AG09309 (cell line): ENCODE results near the gene WBP2NL.
"Not testable (repeated sequence)": the region's sequence is repeated elsewhere in the genome, so short reads cannot be mapped to it uniquely, and the experiment has no call there.

ENCODE experiments used
- DNase-seq: peaks from one replicate; pipeline ENCODE4 v3.0.0-alpha.2; 2010; ENCODE audit warnings: low read depth
- H3K4me3 ChIP-seq: 2 replicates; pipeline ENCODE4 v1.5.1; 2011; ENCODE audit warnings: mild to moderate bottlenecking, low read depth, low read length, moderate library complexity; ENCODE audit not compliant: control insufficient read depth
- TF ChIP-seq, protein P1 (sequence below): IDR thresholded peaks from 2 replicates; pipeline ENCODE4 v1.5.1; 2011; ENCODE audit warnings: mild to moderate bottlenecking, low read depth, low read length, inconsistent platforms; ENCODE audit not compliant: insufficient read depth, control insufficient read depth; ENCODE audit errors: missing control alignments

The WBP2NL gene

GRCh38 chr22:42069801-42070516, 71.4 kb downstream of the WBP2NL start:
- peak overlapping the region; percentile 77 for H3K4me3 ChIP-seq
- TF ChIP-seq, protein P1, sequence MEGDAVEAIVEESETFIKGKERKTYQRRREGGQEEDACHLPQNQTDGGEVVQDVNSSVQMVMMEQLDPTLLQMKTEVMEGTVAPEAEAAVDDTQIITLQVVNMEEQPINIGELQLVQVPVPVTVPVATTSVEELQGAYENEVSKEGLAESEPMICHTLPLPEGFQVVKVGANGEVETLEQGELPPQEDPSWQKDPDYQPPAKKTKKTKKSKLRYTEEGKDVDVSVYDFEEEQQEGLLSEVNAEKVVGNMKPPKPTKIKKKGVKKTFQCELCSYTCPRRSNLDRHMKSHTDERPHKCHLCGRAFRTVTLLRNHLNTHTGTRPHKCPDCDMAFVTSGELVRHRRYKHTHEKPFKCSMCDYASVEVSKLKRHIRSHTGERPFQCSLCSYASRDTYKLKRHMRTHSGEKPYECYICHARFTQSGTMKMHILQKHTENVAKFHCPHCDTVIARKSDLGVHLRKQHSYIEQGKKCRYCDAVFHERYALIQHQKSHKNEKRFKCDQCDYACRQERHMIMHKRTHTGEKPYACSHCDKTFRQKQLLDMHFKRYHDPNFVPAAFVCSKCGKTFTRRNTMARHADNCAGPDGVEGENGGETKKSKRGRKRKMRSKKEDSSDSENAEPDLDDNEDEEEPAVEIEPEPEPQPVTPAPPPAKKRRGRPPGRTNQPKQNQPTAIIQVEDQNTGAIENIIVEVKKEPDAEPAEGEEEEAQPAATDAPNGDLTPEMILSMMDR = no peak
- no peak for DNase-seq

- DNase-seq = peak; percentile 71
- TF ChIP-seq, protein P1 = no peak
Measured at GRCh38 chr22:42070517-42071422, 72.2 kb downstream of the WBP2NL start, which contains the start of gene NAGA. TSS of gene NAGA (minus strand) at chr22:42070812. CDS start at chr22:42070297, 515 bp downstream.

DNA sequence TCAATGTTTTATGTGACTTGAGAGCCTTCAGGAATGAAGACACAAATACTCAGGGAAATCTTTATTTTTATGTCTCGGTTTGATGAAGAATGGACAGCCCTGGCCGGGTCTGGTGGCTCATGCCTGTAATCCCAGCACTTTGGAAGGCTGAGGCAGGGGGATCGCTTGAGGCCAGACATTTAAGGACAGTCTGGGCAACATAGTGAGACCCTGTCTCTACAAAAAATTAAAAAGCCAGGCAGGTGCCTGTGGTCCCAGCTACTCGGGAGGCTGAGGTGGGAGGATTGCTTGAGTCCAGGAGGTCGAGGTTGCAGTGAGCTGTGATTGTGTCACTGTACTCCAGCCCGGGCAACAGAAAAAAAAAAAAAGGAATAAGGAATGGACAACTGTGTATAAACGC, 72.9 kb downstream of the WBP2NL start:
- H3K4me3 ChIP-seq, DNase-seq: not testable (repeated sequence)

More at GRCh38 chr22:42070517-42071422, 72.2 kb downstream of the WBP2NL start, which contains the start of gene NAGA:
- peak within 1 kb of the TSS; percentile 77 for H3K4me3 ChIP-seq

DNA sequence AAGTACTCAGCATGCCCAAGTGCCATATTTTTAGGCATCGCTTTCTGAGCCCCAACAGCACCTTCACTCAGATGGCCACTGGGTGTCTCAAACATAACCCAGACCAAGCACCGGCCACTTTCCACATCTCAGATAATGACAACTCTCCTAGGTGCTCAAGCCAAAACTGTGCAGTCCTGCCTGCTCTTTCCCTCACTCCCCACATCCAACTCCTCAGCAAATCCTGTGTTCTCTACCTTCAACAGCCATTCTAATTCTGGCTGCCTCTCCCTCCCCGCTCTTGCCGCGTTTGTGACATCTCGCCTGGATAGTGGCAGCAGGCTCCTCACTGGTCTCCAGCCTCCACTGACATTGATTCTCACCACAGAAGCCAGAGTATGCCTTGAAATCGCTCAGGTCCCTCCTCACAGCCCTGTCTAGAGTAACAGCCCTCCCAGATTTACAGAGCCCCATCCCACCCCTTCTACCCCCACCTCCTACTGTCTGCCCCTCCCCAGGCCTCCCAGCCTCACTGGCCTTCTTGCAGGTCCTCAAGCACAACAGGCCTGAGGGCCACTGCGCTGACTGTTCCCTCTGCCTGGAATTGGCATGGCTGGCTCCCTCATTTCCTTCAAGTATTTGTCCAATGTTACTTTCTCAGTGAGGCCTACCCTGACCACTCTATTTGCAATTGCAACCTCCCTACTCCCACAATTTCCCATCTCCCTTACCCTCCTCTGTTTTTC, 74.2 kb downstream of the WBP2NL start:
- H3K4me3 ChIP-seq = no peak overlapping the region
- TF ChIP-seq, protein P1 = peak; percentile 17
- DNase-seq = no peak

DNA sequence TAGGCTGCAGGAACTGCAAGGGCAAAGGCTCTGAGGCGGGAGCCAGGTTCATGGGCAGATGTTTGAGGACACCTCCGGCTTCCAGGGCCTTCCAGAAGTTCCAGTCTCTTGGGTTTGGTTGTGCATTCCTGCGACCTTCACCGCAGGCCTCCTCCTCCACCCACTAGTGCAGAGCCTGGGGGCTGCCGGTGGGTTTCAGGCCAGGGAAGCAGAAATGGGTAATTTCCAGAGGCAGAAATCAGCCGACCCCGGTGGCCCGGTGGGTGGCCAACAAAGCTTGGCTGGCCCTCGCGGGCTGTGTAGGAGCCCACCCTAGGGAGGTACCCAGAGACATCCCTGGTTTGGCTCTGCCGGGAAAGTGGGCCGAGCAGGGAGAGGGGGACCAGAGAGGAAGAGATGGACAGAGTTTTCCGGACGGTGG, 75.0 kb downstream of the WBP2NL start:
- DNase-seq = no peak
- H3K4me3 ChIP-seq = peak overlapping the region; percentile 81
- TF ChIP-seq, protein P1 = no peak

- no peak for DNase-seq
- H3K4me3 ChIP-seq = peak within 1 kb of the TSS; percentile 81
- TF ChIP-seq, protein P1 = peak; percentile 60
Measured at GRCh38 chr22:42074132-42074811, 75.7 kb downstream of the WBP2NL start, which contains the start of gene PHETA2. TSS of gene PHETA2 (plus strand) at chr22:42074248. CDS start at chr22:42077294, 3,046 bp downstream.
